Panc1 (cell line): Measurements from ENCODE around the gene WDR70. TPM values are rescaled to one million over a fixed set of nuclear protein-coding genes. Genes with fewer than 3 reads are reported as not detected.
"Not testable (repeated sequence)": the region's sequence is repeated elsewhere in the genome, so short reads cannot be mapped to it uniquely, and the experiment has no call there.

Source experiments
- ATAC-seq: fragments of 200-7000 bp; cut with Tn5 transposase; 2 replicates; pipeline ENCODE4 v1.9.1; 2020; ENCODE audit warnings: mild to moderate bottlenecking, moderate library complexity
- BruUV-seq: library from RNA; stranded (reverse); fragments of 400-500 nt; replicated peaks from 2 replicates; lab custom pipeline; 2021; lab: Mats Ljungman, UMichigan
- CTCF ChIA-PET: fragments of 300-600 bp; sonication (Branson Sonifier 250); formaldehyde crosslinking; loops from one replicate; lab custom pipeline; 2022; ENCODE audit warnings: antibody characterized with exemption; lab: Charles Lee
- POLR2A ChIA-PET: fragments of 300-600 bp; sonication (Branson Sonifier 250); formaldehyde crosslinking; loops from one replicate; lab custom pipeline; 2022; ENCODE audit warnings: antibody characterized with exemption; lab: Charles Lee
- DNase-seq: peaks from one replicate; pipeline ENCODE4 v3.0.0-alpha.2; 2010; ENCODE audit warnings: low read depth, low spot score
- H3K27ac ChIP-seq: 2 replicates; pipeline ENCODE4 v1.5.1; 2011; ENCODE audit warnings: mild to moderate bottlenecking, low read length, inconsistent platforms
- H3K27me3 ChIP-seq: fragments of 200-500 bp; sonication (Bioruptor generic); 2 replicates; pipeline ENCODE4 v1.6.0; 2014; ENCODE audit warnings: low read length, inconsistent platforms; ENCODE audit not compliant: control insufficient read depth, insufficient read depth
- H3K36me3 ChIP-seq: fragments of 200-500 bp; sonication (Bioruptor generic); 2 replicates; pipeline ENCODE4 v1.5.1; 2014; ENCODE audit warnings: inconsistent platforms, mild to moderate bottlenecking, low read length, moderate library complexity; ENCODE audit not compliant: control insufficient read depth, insufficient read depth
- H3K4me1 ChIP-seq: 2 replicates; pipeline ENCODE4 v1.5.1; 2011; ENCODE audit warnings: inconsistent platforms, mild to moderate bottlenecking, low read length, moderate library complexity; ENCODE audit not compliant: control insufficient read depth, insufficient read depth
- H3K4me3 ChIP-seq, 2 experiments: 2 replicates each; pipeline ENCODE4 v1.5.1; 2011 to 2012; ENCODE audit warnings: low read depth in 2 of 2, low read length in 2 of 2, mild to moderate bottlenecking in 2 of 2, inconsistent platforms in 1 of 2, moderate library complexity in 1 of 2
- H3K9me3 ChIP-seq: fragments of 200-500 bp; sonication (Bioruptor generic); 2 replicates; pipeline ENCODE4 v1.5.1; 2014; ENCODE audit warnings: low read depth, mild to moderate bottlenecking, inconsistent platforms, low read length, moderate library complexity; ENCODE audit not compliant: control insufficient read depth, insufficient read depth
- CTCF ChIP-seq: fragments of 450-650 bp; IDR thresholded peaks from 2 replicates; pipeline ENCODE4 v1.5.1; 2017; ENCODE audit warnings: mild to moderate bottlenecking
- POLR2AphosphoS5 ChIP-seq: IDR thresholded peaks from 2 replicates; pipeline ENCODE4 v1.6.1; 2012; ENCODE audit warnings: mild to moderate bottlenecking, low read depth, low read length, moderate library complexity
- REST ChIP-seq, 2 experiments: IDR thresholded peaks; 2 replicates each; pipeline ENCODE4 v1.6.1; 2011 to 2012; ENCODE audit warnings: low read depth in 2 of 2, control low read depth in 1 of 2, low read length in 1 of 2, mild to moderate bottlenecking in 1 of 2, moderate library complexity in 1 of 2; ENCODE audit not compliant: insufficient read depth in 1 of 2
- SIN3A ChIP-seq: IDR thresholded peaks from 2 replicates; pipeline ENCODE4 v1.6.1; 2012; ENCODE audit warnings: low read depth, mild to moderate bottlenecking, low read length, moderate library complexity, borderline replicate concordance; ENCODE audit not compliant: insufficient read depth
- TCF7L2 ChIP-seq: IDR thresholded peaks from 2 replicates; pipeline ENCODE4 v1.6.1; 2011; ENCODE audit warnings: mild to moderate bottlenecking, low read depth, low read length, inconsistent platforms
- in situ Hi-C: cut with HindIII; loops from 2 replicates; pipeline ENCODE4 v1.10.0; 2016; ENCODE audit warnings: low sequenced_read_pairs, low pct_unique_long_range_greater_than_20kb
- intact Hi-C: fragments of 100-400 bp; cut with micrococcal nuclease; formaldehyde crosslinking; loops from one replicate; pipeline ENCODE4 v1.10.0; 2022; ENCODE audit not compliant: unreplicated experiment
- total RNA-seq: library from RNA; stranded (reverse); gene quantifications from one replicate; pipeline ENCODE4 v1.2.1, GENCODE V29; 2021; ENCODE audit not compliant: unreplicated experiment

The WDR70 gene
- total RNA-seq, 1 experiment from 2014 or later: 29.5 TPM

GRCh38 chr5:37668524-37669047 lies 289.5 kb downstream of the WDR70 start:
- ATAC-seq: peak; percentile 100
- POLR2A ChIA-PET: interaction anchor here (0.7 kb wide), 1 partner anchor 295 kb away, joined by 5 read pairs; no protein-coding TSS in a partner anchor
- peak overlapping the region in 1 of 2 experiments; percentile 8; a peak in 1 of 4 replicates for H3K4me3 ChIP-seq

GRCh38 chr5:37672118-37672588 lies 293.0 kb downstream of the WDR70 start:
- BruUV-seq, H3K4me3 ChIP-seq, CTCF ChIA-PET, DNase-seq, H3K27ac ChIP-seq, H3K9me3 ChIP-seq, H3K27me3 ChIP-seq, POLR2A ChIA-PET, intact Hi-C loops, ATAC-seq, H3K36me3 ChIP-seq, in situ Hi-C loops: not testable (repeated sequence)
- peaks cover 18% of the 10 kb centered on the region for H3K4me1 ChIP-seq

More at GRCh38 chr5:37668524-37669047, 289.5 kb downstream of the WDR70 start:
- Histone ChIP-seq H3K4me1 (peaks cover 19% of the 10 kb centered on the region), H3K27ac (peak overlapping the region; percentile 63), H3K27me3 (no peaks in the 10 kb centered on the region), H3K9me3 (no peaks in the 10 kb centered on the region), H3K36me3 (no peaks in the 10 kb centered on the region; the same call in 1 of the 2 replicates)
- intact Hi-C loops (no loop called here), in situ Hi-C loops (no loop called here)
- peak; percentile 99 for DNase-seq
- CTCF ChIA-PET: no interaction called here
- no TSS peak for BruUV-seq
- TF ChIP-seq SIN3A: no peak
- TF ChIP-seq REST (IDR thresholded peaks at IDR 0.05; ENCODE audit: insufficient read depth in 1 of 2, low read depth in 2 of 2, low read length in 1 of 2): no peak
- no peak for TF ChIP-seq CTCF
- TF ChIP-seq POLR2AphosphoS5: peak; percentile 63
- TF ChIP-seq TCF7L2: peak; percentile 87

- H3K9me3 ChIP-seq, CTCF ChIA-PET, POLR2A ChIA-PET, BruUV-seq, H3K27me3 ChIP-seq, H3K4me3 ChIP-seq, H3K4me1 ChIP-seq, H3K27ac ChIP-seq, in situ Hi-C loops, DNase-seq, H3K36me3 ChIP-seq, intact Hi-C loops, ATAC-seq: not testable (repeated sequence)
Measured at GRCh38 chr5:37674361-37674760, 295.2 kb downstream of the WDR70 start.

- H3K27ac ChIP-seq, DNase-seq, POLR2A ChIA-PET, in situ Hi-C loops, H3K9me3 ChIP-seq, H3K36me3 ChIP-seq, intact Hi-C loops, ATAC-seq, CTCF ChIA-PET, H3K4me1 ChIP-seq, H3K27me3 ChIP-seq, BruUV-seq, H3K4me3 ChIP-seq: not testable (repeated sequence)
Measured at GRCh38 chr5:37679326-37679725, 300.2 kb downstream of the WDR70 start.

GRCh38 chr5:37679903-37680302 lies 300.8 kb downstream of the WDR70 start:
- H3K27me3 ChIP-seq, POLR2A ChIA-PET, H3K27ac ChIP-seq, H3K9me3 ChIP-seq, intact Hi-C loops, H3K36me3 ChIP-seq, H3K4me1 ChIP-seq, in situ Hi-C loops, CTCF ChIA-PET, BruUV-seq, H3K4me3 ChIP-seq, DNase-seq, ATAC-seq: not testable (repeated sequence)
